HUES6 (cell line): ENCODE data around the gene SPRING1.

Experiments
- H3K27ac ChIP-seq: 2 replicates; pipeline ENCODE4 v1.7.0; 2013; ENCODE audit warnings: low read depth, mild to moderate bottlenecking, low read length, inconsistent platforms
- H3K27me3 ChIP-seq: 2 replicates; pipeline ENCODE4 v1.6.1; 2013; ENCODE audit warnings: low read length; ENCODE audit not compliant: control insufficient read depth, insufficient read depth
- H3K36me3 ChIP-seq: 2 replicates; pipeline ENCODE4 v1.6.1; 2013; ENCODE audit warnings: low read length; ENCODE audit not compliant: control insufficient read depth, insufficient read depth
- H3K4me1 ChIP-seq: 2 replicates; pipeline ENCODE4 v1.6.1; 2013; ENCODE audit warnings: low read length; ENCODE audit not compliant: control insufficient read depth, insufficient read depth
- H3K4me3 ChIP-seq: 2 replicates; pipeline ENCODE4 v1.5.1; 2013; ENCODE audit warnings: low read depth, low read length
- H3K9ac ChIP-seq: one replicate; pipeline ENCODE4 v1.6.1; 2013; ENCODE audit warnings: mild to moderate bottlenecking, low read length
- H3K9me3 ChIP-seq: 2 replicates; pipeline ENCODE4 v1.6.1; 2013; ENCODE audit warnings: low read depth, low read length; ENCODE audit not compliant: control insufficient read depth, insufficient read depth

Gene SPRING1

GRCh38 chr12:116719731-116720528 is 17.9 kb downstream of the SPRING1 start:
- Histone ChIP-seq H3K4me3 (no peak overlapping the region), H3K27me3 (no peaks in the 10 kb centered on the region), H3K36me3 (peaks cover 50% of the 10 kb centered on the region), H3K4me1 (peaks cover 22% of the 10 kb centered on the region), H3K9ac (no peak overlapping the region), H3K9me3 (no peaks in the 10 kb centered on the region), H3K27ac (no peak overlapping the region)

DNA sequence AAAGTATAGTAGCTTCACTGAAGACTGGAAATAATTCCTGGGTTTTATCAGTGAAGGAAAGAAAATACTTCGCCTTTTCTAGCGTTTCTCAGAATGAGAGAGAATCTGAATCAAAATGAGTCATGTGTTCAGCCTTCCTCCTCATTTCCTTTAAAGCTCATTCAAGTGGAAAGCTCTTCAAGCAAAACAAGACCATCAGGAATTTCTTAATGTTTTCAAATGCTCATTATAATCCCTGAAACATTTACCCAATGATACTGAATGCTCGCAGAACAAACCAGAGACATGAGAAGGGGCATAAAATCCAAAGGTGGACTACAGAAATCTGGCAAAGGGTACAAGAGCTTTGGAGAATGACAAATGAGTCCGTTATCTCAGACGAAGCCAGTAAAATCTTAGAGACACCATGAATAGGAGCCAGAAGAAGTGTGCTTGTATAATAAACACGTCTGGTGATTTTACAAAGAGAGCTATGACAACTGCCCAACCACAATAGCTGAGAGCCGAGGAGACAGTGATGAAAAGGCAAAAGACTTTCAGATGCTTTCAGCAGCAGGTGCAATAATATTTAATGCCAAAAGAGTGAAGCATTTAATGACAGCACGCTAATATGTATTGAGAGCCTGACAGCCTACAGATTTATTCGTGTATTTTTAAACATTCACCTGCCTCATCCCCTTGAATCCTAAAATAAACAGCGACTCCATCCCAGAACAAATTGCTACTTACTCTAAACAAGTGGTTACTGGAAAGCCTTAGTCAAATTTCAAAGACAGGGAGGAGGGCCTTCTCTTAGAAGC is 19.0 kb downstream of the SPRING1 start:
- no peaks in the 10 kb centered on the region for H3K27me3 ChIP-seq
- no peak overlapping the region for H3K9ac ChIP-seq
- H3K27ac ChIP-seq: peak overlapping the region; percentile 51; the same call in 1 of the 2 replicates
- H3K4me3 ChIP-seq: no peak overlapping the region
- H3K4me1 ChIP-seq: peaks cover 22% of the 10 kb centered on the region
- peaks cover 54% of the 10 kb centered on the region for H3K36me3 ChIP-seq
- H3K9me3 ChIP-seq: no peaks in the 10 kb centered on the region

- no peak overlapping the region for H3K9ac ChIP-seq
- H3K27ac ChIP-seq: no peak overlapping the region
- no peak overlapping the region for H3K4me3 ChIP-seq
- no peaks in the 10 kb centered on the region for H3K9me3 ChIP-seq
- H3K4me1 ChIP-seq: peaks cover 22% of the 10 kb centered on the region
- H3K36me3 ChIP-seq: peaks cover 50% of the 10 kb centered on the region
- no peaks in the 10 kb centered on the region for H3K27me3 ChIP-seq
These were observed 20.1 kb downstream of the SPRING1 start for GRCh38 chr12:116717466-116718437.

DNA sequence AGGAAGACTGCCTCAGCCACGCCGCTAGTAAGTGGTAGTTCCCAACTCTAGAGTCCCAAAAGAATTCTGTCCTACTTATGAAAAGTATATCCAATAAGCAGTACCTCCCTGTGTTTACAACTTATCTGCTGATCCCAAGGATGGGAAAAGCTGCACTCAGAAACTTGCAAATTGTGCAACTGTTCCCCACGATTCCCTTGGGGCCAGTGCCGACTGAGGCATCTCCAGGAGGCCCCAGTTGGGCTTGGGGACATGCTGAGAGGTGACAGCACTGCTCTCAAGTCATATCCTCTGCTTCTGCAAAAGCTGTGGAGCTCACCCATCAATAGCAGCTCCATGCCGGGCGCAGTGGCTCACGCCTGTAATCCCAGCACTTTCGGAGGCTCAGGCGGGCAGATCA is 23.7 kb downstream of the SPRING1 start:
- Histone ChIP-seq H3K4me1 (peaks cover 25% of the 10 kb centered on the region), H3K4me3 (no peak overlapping the region), H3K9me3 (no peaks in the 10 kb centered on the region), H3K27ac (no peak overlapping the region), H3K9ac (no peak overlapping the region), H3K27me3 (peaks cover 12% of the 10 kb centered on the region), H3K36me3 (peaks cover 32% of the 10 kb centered on the region)

DNA sequence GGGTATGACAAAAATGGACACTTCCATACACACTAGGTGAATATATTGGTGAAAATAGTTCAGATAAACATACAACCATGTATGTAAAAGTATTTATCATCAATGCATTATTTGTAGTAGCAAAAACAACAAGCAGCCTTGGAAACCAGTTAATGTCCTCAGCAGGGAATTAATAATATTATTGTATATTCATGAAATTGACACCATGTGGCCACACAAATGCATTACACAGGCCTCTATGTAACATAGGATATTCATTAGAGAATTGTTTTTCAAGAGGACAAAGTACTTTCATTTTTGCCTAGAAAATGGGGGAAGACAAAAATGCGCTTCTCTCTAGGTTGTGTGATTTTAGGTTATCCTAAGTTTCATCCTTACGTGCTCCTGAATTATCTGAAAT is 24.3 kb downstream of the SPRING1 start:
- Histone ChIP-seq H3K4me3 (no peak overlapping the region), H3K4me1 (peaks cover 21% of the 10 kb centered on the region), H3K9me3 (no peaks in the 10 kb centered on the region), H3K27ac (no peak overlapping the region), H3K9ac (no peak overlapping the region), H3K27me3 (peaks cover 19% of the 10 kb centered on the region), H3K36me3 (peaks cover 32% of the 10 kb centered on the region)

- Histone ChIP-seq H3K4me1 (peaks cover 13% of the 10 kb centered on the region), H3K9ac (no peak overlapping the region), H3K9me3 (no peaks in the 10 kb centered on the region), H3K4me3 (no peak overlapping the region), H3K27ac (no peak overlapping the region), H3K36me3 (peaks cover 32% of the 10 kb centered on the region), H3K27me3 (peaks cover 22% of the 10 kb centered on the region)
These were observed 25.2 kb downstream of the SPRING1 start for GRCh38 chr12:116712458-116713303.

DNA sequence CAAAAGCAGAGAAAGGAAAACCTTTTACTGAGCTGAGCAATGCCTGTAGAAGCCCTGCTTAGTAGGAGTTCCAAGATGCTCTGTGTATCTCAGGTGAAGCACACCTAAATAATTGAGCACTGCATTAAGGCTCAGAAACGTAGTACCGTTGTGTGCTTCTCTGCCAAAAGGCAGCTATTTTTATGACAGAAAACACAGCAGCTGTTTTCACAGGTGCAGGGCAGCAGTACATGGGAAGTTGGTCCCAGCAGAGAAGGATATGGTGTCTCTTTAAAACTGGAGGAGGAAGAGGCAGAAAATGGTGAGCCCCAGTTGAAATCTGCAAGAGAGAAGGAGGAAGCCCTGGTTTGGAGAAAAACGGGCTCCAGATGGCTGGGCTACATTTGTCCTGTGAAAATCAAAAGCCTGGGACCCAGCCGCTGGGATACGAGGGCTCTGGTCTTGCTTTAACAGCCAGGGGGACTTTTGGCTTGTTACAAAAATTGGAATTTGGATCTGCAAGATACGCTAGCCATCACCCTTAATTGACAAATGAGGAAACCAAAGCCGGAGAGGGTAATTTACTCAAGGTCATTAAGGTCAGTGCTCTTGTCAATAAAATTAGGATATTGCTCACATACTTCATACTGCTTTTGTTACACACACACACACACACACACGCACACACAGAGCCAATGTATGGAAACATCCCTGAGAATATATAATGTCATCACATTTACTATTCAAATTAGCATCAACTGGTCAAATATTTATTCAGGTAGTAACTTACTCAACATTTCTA is 27.3 kb downstream of the SPRING1 start:
- peaks cover 9% of the 10 kb centered on the region; the same call in 1 of the 2 replicates for H3K4me1 ChIP-seq

DNA sequence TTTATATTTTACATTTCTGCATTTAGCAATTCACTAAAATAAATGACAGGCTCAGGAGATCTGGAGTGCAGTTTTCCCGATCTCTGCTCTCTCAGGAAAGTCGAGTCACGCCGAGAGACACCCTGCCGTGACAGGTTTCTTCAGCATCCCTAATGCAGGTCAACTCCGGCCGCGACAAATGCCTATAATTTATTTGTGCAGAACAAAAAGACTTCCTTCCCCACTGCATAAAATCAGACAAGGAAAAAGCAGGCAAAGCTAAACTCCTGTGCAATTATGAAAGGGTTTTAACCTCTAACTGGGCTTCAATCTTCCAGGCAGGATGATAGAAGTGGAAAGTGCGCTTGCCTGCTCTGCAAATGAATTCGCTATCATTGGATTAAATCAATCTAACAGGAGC is 28.1 kb downstream of the SPRING1 start:
- Histone ChIP-seq H3K4me3 (no peak overlapping the region), H3K27me3 (peaks cover 22% of the 10 kb centered on the region), H3K9ac (no peak overlapping the region), H3K27ac (no peak overlapping the region), H3K9me3 (no peaks in the 10 kb centered on the region), H3K4me1 (peaks cover 9% of the 10 kb centered on the region; the same call in 1 of the 2 replicates), H3K36me3 (peaks cover 7% of the 10 kb centered on the region)

More for the DNA sequence above, 27.3 kb downstream of the SPRING1 start:
- Histone ChIP-seq H3K27me3 (peaks cover 22% of the 10 kb centered on the region), H3K27ac (no peak overlapping the region), H3K36me3 (peaks cover 11% of the 10 kb centered on the region), H3K9ac (no peak overlapping the region), H3K4me3 (no peak overlapping the region), H3K9me3 (no peaks in the 10 kb centered on the region)

DNA sequence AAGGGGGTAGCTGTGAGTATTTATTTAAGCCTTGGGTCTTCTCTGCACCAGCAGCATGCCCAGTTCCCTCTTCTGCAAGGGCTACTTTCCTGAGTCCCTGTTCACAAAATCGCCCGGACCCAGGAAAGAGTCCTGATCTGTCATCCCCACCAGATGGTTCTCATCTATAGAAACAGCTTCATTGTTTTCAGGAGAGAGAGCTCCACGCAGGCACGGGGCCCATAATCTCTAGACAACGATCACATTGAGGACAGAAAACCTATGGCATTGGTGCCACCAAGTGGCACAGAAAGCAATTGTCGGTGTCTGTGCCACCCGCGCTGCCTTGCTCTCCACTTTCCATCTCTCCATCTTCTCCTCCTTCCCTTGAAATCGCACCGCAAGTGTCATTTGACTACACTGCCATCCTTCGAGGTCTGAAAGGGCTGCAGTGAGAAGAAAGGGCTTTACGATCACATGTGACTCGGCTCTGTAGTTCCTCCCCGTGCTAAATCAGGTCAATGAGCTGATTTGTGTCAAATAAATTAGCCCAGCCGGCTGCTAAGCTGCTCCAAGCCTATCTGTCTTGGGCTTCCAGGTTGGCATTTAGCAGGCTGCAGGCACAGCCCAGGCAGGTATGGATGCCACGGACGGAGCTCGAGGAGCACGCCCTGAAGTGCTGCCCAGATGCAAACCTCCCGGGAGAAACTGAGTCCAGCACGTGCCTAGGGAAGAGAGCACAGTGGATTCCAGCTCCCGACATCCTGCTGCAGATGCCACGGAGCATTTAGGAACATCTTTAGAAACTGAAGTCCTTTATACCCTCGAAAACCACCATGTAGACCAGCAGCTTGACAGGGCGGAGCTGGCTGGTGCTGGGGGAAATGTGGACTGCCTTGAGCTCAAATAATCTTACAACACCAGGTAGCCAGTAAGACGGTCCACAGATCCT is 28.8 kb downstream of the SPRING1 start:
- H3K9ac ChIP-seq: no peak overlapping the region
- peaks cover 4% of the 10 kb centered on the region for H3K36me3 ChIP-seq
- H3K9me3 ChIP-seq: no peaks in the 10 kb centered on the region
- H3K4me1 ChIP-seq: peaks cover 9% of the 10 kb centered on the region; the same call in 1 of the 2 replicates
- H3K27ac ChIP-seq: no peak overlapping the region
- peaks cover 22% of the 10 kb centered on the region for H3K27me3 ChIP-seq
- no peak overlapping the region for H3K4me3 ChIP-seq
